NCI-H1694 (cell line): Measurements from ENCODE around the gene DEAF1.
"Not testable (repeated sequence)": the region's sequence is repeated elsewhere in the genome, so short reads cannot be mapped to it uniquely, and the experiment has no call there.

ENCODE experiments used
- DNase-seq: peaks from one replicate; lab custom pipeline; 2025; lab: John Stamatoyannopoulos, UW

The DEAF1 gene

GRCh38 chr11:699116-699508 is 4.1 kb upstream of the DEAF1 start:
- no peak for DNase-seq

GRCh38 chr11:698493-699115 is 3.6 kb upstream of the DEAF1 start:
- DNase-seq = no peak

- DNase-seq = no peak
These were observed 2.8 kb upstream of the DEAF1 start for GRCh38 chr11:697811-698311.

- no peak for DNase-seq
These were observed 2.0 kb upstream of the DEAF1 start for GRCh38 chr11:696955-697491.

GRCh38 chr11:695538-696248 is 671 bp upstream of the DEAF1 start, which contains the start of gene TMEM80:
Gene TMEM80 (plus strand): TSS chr11:695816. CDS start chr11:695828, 12 bp downstream.
- peak; percentile 83 for DNase-seq

GRCh38 chr11:695288-695537 is 191 bp upstream of the DEAF1 start:
- no peak for DNase-seq

- DNase-seq = no peak
These were observed 997 bp downstream of the DEAF1 start for GRCh38 chr11:693887-694562.

DNA sequence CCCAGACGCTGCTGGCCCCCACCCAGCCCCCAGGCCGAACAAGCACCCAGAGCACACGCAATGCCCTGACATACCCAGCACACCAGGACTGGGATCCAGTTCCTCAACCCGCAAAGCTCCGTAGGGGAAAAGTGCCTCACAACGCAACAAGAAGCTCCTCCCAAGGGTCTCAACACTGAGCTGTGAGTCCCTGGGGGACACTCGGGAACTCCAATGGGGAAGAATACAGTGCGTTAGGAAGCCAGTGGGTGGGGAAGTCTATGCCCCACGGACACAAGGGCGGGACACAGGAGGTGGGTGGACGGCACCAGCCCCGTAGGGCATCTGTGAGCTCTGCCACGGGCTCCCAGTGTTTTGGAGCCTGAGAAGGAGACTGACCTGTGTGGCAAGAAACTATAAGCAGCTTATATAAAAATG is 1.6 kb downstream of the DEAF1 start:
- no peak for DNase-seq

GRCh38 chr11:692824-693414 is 2.1 kb downstream of the DEAF1 start:
- DNase-seq = no peak

DNA sequence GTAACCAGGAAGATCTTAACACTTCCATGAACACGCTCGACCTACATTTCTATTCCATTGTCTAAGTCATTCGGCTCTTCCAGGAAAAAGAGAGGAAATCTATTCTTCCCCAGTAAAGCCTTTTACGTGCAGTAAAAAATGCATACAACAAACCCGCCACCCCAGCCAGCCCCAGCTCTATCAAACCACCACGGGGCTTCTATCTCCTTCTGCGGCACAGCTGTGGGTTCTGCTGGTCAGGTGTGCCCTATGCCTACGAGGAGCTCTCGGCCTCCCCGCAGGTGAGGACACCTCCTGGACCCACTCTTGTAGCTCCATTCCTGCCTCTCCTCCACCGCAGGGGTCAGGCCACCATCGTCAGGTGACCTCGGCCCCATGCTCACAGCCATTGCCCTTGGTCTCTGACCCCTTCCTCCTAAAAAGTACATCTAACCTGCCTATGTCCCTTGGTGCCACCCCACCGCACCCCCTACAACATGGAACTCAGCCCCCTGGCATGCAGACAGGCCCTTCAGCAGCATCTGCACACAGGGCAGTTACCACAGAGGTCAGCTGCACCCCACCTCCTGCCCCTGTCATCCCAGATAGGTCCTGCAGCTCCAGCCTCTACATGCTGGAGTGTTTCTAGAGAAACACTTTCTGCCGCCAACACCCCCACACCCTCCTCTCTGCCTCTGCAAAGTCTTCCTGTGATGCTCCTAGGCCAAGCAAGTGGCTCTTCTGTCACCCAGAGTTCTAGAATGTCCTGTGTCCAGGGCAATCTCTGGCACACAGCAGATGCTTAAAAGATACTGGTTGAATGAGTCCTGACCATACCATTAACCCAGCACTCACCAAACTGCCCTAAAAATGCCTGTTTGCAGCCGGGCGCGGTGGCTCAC is 3.1 kb downstream of the DEAF1 start:
- no peak for DNase-seq

- no peak for DNase-seq
These were observed 4.0 kb downstream of the DEAF1 start for GRCh38 chr11:690738-691633.

- not testable (repeated sequence) for DNase-seq
These were observed 4.8 kb downstream of the DEAF1 start for GRCh38 chr11:690244-690643.

- no peak for DNase-seq
These were observed 5.4 kb downstream of the DEAF1 start for GRCh38 chr11:689625-690024.

- no peak for DNase-seq
These were observed 6.3 kb downstream of the DEAF1 start for GRCh38 chr11:688681-689080.

- DNase-seq = no peak
These were observed 7.3 kb downstream of the DEAF1 start for GRCh38 chr11:687751-688150.

GRCh38 chr11:686451-687243 is 8.4 kb downstream of the DEAF1 start:
- no peak for DNase-seq

DNA sequence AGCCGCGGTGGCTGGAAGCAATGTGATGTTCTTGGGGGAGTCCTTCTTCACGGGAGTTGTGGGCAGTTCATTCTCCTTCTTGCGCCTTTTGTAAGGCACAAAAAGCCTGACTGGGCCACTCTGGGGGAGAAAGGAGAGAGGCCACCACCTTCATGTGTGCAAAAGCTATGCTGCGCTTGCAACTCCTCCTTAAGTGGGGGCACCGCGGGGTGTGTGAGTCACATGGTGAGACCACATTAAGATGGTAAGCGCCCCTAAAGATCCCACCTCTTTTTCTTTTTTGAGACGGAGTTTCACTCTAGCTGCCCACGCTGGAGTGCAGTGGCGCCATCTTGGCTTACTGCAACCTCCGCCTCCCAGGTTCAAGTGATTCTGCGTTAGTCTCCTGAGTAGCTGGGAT is 14.1 kb downstream of the DEAF1 start:
- no peak for DNase-seq

GRCh38 chr11:680476-680875 is 14.5 kb downstream of the DEAF1 start:
- DNase-seq = no peak

DNA sequence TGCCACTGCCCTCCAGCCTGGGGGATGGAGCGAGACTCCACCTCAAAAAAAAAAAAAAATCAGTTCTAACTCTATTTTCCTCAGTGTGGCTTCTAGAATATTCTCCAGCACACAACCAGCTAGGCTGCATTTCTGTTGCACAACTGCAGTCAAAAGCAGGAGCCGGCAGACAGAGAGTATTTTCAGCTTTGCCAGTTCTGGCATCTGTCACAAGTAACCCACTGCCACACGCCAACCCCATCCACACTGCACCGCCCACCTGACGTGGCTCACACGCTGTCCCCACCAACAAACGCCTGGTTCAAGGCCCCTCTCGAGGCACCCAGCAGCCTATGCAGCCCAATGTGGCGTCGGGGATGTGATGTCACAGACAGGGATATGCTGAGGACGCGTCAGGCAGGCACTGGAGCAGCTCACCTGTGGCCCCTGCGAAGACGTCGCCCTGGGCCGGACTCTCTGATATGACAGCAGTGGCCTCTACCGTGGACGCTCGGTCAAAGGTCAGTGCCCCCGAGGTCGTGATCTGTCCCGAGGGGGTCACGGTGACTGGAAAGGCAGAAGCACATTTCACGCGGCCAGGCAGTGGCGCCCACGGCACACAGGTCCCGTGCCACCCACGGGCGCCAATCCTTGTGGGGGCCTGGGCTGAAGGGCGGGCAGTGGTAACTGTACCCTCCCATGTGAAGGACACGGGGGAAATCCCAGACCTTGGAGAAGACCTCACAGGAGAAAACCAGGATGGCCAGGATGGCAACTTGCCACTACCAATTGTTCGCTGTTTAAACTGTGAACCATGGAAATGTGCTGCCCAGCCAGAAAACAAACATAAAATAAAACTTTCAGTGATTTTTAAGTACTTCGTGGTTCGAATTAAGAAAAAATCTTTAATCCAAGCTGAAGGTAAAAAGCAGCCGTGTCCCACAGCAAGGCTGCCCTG is 15.5 kb downstream of the DEAF1 start:
- no peak for DNase-seq
